IMR-90 (cell line): Measurements from ENCODE around the gene B4GALT1. TPM values are rescaled to one million over a fixed set of nuclear protein-coding genes. Genes with fewer than 3 reads are reported as not detected.

Source experiments
- ATAC-seq: fragments of 200-7000 bp; cut with Tn5 transposase; 2 replicates; pipeline ENCODE4 v1.9.1; 2020; ENCODE audit warnings: low read depth, mild to moderate bottlenecking, moderate library complexity
- BruUV-seq: library from RNA; stranded (reverse); fragments of 400-500 nt; replicated peaks from 2 replicates; lab custom pipeline; 2021; lab: Mats Ljungman, UMichigan
- CTCF ChIA-PET: fragments of 300-600 bp; formaldehyde crosslinking; extraction: SDS; loops from one replicate; lab custom pipeline; 2021; ENCODE audit warnings: antibody characterized with exemption; lab: Yijun Ruan, JAX
- POLR2A ChIA-PET: fragments of 300-600 bp; sonication (Branson Sonifier 250); formaldehyde crosslinking; loops from one replicate; lab custom pipeline; 2022; ENCODE audit warnings: antibody characterized with exemption; ENCODE audit not compliant: unreplicated experiment; lab: Charles Lee
- DNase-seq: peaks from one replicate; pipeline ENCODE4 v3.0.0; 2013
- H2AFZ ChIP-seq: replicated peaks from 2 replicates; pipeline ENCODE3; 2013; ENCODE audit warnings: low read length, mild to moderate bottlenecking; ENCODE audit not compliant: poor library complexity
- H2AK5ac ChIP-seq: 2 replicates; pipeline ENCODE4 v1.6.1; 2013; ENCODE audit warnings: low read depth, low read length, inconsistent platforms
- H2AK9ac ChIP-seq: replicated peaks from 2 replicates; pipeline ENCODE3; 2013; ENCODE audit warnings: mild to moderate bottlenecking, low read depth, low read length, moderate library complexity; ENCODE audit not compliant: poor library complexity
- H2BK120ac ChIP-seq: 2 replicates; pipeline ENCODE4 v1.6.1; 2013; ENCODE audit warnings: low read depth, low read length, inconsistent platforms
- H2BK15ac ChIP-seq: 3 replicates; pipeline ENCODE4 v1.6.1; 2013; ENCODE audit warnings: low read depth, low read length, inconsistent platforms
- H2BK20ac ChIP-seq: 2 replicates; pipeline ENCODE4 v1.6.1; 2013; ENCODE audit warnings: low read depth, mild to moderate bottlenecking, inconsistent platforms, low read length, moderate library complexity
- H2BK5ac ChIP-seq: 2 replicates; pipeline ENCODE4 v1.6.1; 2013; ENCODE audit warnings: mild to moderate bottlenecking, low read depth, low read length, inconsistent platforms; ENCODE audit not compliant: poor library complexity, severe bottlenecking
- H3K14ac ChIP-seq: replicated peaks from 2 replicates; pipeline ENCODE4 v1.6.1; 2013; ENCODE audit warnings: low read depth, low read length, inconsistent platforms
- H3K18ac ChIP-seq: 2 replicates; pipeline ENCODE4 v1.6.1; 2013; ENCODE audit warnings: low read depth, low read length, control low read depth
- H3K23ac ChIP-seq: 2 replicates; pipeline ENCODE4 v1.6.1; 2013; ENCODE audit warnings: low read depth, low read length, inconsistent platforms
- H3K27ac ChIP-seq: 2 replicates; pipeline ENCODE4 v1.5.1; 2013; ENCODE audit warnings: mild to moderate bottlenecking, control low read depth, low read length; ENCODE audit not compliant: insufficient read depth
- H3K27me3 ChIP-seq: 2 replicates; pipeline ENCODE4 v1.6.1; 2013; ENCODE audit warnings: low read length; ENCODE audit not compliant: control insufficient read depth, insufficient read depth
- H3K36me3 ChIP-seq: 2 replicates; pipeline ENCODE4 v1.6.1; 2013; ENCODE audit warnings: low read length, mixed read lengths; ENCODE audit not compliant: control insufficient read depth, insufficient read depth
- H3K4ac ChIP-seq: 2 replicates; pipeline ENCODE4 v1.6.1; 2013; ENCODE audit warnings: low read depth, low read length, inconsistent platforms
- H3K4me1 ChIP-seq: 2 replicates; pipeline ENCODE4 v1.6.1; 2013; ENCODE audit warnings: low read length, mixed read lengths; ENCODE audit not compliant: control insufficient read depth, insufficient read depth
- H3K4me2 ChIP-seq: 2 replicates; pipeline ENCODE4 v1.6.1; 2013; ENCODE audit warnings: low read depth, mild to moderate bottlenecking, control low read depth, low read length, moderate library complexity
- H3K4me3 ChIP-seq: 2 replicates; pipeline ENCODE4 v1.5.1; 2013; ENCODE audit warnings: low read depth, mild to moderate bottlenecking, control low read depth, low read length, moderate library complexity; ENCODE audit not compliant: insufficient read depth
- H3K56ac ChIP-seq: 2 replicates; pipeline ENCODE4 v1.6.1; 2013; ENCODE audit warnings: low read length, inconsistent platforms; ENCODE audit not compliant: insufficient read depth; ENCODE audit errors: extremely low read depth
- H3K79me1 ChIP-seq, 2 experiments: 2 replicates each; pipeline ENCODE4 v1.6.1; 2013; ENCODE audit warnings: low read length in 2 of 2, inconsistent platforms in 1 of 2, low read depth in 1 of 2
- H3K9ac ChIP-seq: 2 replicates; pipeline ENCODE4 v1.6.1; 2013; ENCODE audit warnings: low read depth, low read length, control low read depth
- H3K9me1 ChIP-seq: 2 replicates; pipeline ENCODE4 v1.6.1; 2013; ENCODE audit warnings: low read length, inconsistent platforms; ENCODE audit not compliant: insufficient read depth
- H3K9me3 ChIP-seq: 2 replicates; pipeline ENCODE4 v1.6.1; 2013; ENCODE audit warnings: low read length; ENCODE audit not compliant: control insufficient read depth, insufficient read depth
- H4K20me1 ChIP-seq: 2 replicates; pipeline ENCODE4 v1.6.1; 2013; ENCODE audit warnings: low read length, inconsistent platforms; ENCODE audit not compliant: insufficient read depth
- H4K5ac ChIP-seq: 2 replicates; pipeline ENCODE4 v1.6.1; 2013; ENCODE audit warnings: mild to moderate bottlenecking, low read depth, low read length, control low read depth
- H4K8ac ChIP-seq, 2 experiments: 2 replicates each; pipeline ENCODE4 v1.6.1; 2013; ENCODE audit warnings: low read depth in 2 of 2, low read length in 2 of 2, control low read depth in 1 of 2, inconsistent platforms in 1 of 2
- H4K91ac ChIP-seq: 2 replicates; pipeline ENCODE4 v1.6.1; 2013; ENCODE audit warnings: low read depth, low read length, inconsistent platforms; ENCODE audit not compliant: insufficient read depth
- BHLHE40 ChIP-seq: fragments of 150-350 bp; IDR thresholded peaks from 2 replicates; pipeline ENCODE4 v1.6.1; 2016; ENCODE audit warnings: mild to moderate bottlenecking, low read depth, low read length
- CEBPB ChIP-seq: IDR thresholded peaks from 2 replicates; pipeline ENCODE4 v1.6.1; 2012; ENCODE audit warnings: low read depth, low read length, improper control_type of control experiment
- CHD1 ChIP-seq: IDR thresholded peaks from 2 replicates; pipeline ENCODE4 v1.6.1; 2012; ENCODE audit warnings: low read depth, low read length, improper control_type of control experiment
- CTCF ChIP-seq: conservative IDR thresholded peaks from 2 replicates; pipeline ENCODE4 v1.5.1; 2012; ENCODE audit warnings: mild to moderate bottlenecking, low read depth, low read length, improper control_type of control experiment
- ELK1 ChIP-seq: fragments of 150-350 bp; IDR thresholded peaks from 2 replicates; pipeline ENCODE4 v1.6.1; 2016; ENCODE audit warnings: low read depth, mild to moderate bottlenecking, low read length, moderate library complexity, borderline replicate concordance
- FOS ChIP-seq: fragments of 150-350 bp; IDR thresholded peaks from 2 replicates; pipeline ENCODE4 v1.6.1; 2016; ENCODE audit warnings: low read depth, low read length
- MAFK ChIP-seq: IDR thresholded peaks from 2 replicates; pipeline ENCODE4 v1.6.1; 2012; ENCODE audit warnings: low read depth, low read length, improper control_type of control experiment
- MAZ ChIP-seq: IDR thresholded peaks from 2 replicates; pipeline ENCODE4 v1.6.1; 2012; ENCODE audit warnings: low read depth, mild to moderate bottlenecking, low read length, improper control_type of control experiment, moderate library complexity, borderline replicate concordance
- MXI1 ChIP-seq: IDR thresholded peaks from 2 replicates; pipeline ENCODE4 v1.6.1; 2012; ENCODE audit warnings: low read depth, mild to moderate bottlenecking, low read length, moderate library complexity, borderline replicate concordance
- NFE2L2 ChIP-seq: fragments of 150-350 bp; IDR thresholded peaks from 2 replicates; pipeline ENCODE4 v1.6.1; 2016; ENCODE audit warnings: low read depth, mild to moderate bottlenecking, low read length
- POLR2A ChIP-seq: IDR thresholded peaks from 2 replicates; pipeline ENCODE4 v1.6.1; 2012; ENCODE audit warnings: mild to moderate bottlenecking, low read depth, low read length
- RAD21 ChIP-seq: IDR thresholded peaks from 2 replicates; pipeline ENCODE4 v1.6.1; 2012; ENCODE audit warnings: low read length, improper control_type of control experiment
- RCOR1 ChIP-seq: IDR thresholded peaks from 2 replicates; pipeline ENCODE4 v1.6.1; 2012; ENCODE audit warnings: mild to moderate bottlenecking, low read length, improper control_type of control experiment; ENCODE audit not compliant: insufficient replicate concordance
- RFX5 ChIP-seq: IDR thresholded peaks from 2 replicates; pipeline ENCODE4 v1.8.0; 2012; ENCODE audit warnings: low read depth, mild to moderate bottlenecking, low read length, moderate library complexity
- SMC3 ChIP-seq: fragments of 150-350 bp; IDR thresholded peaks from 2 replicates; pipeline ENCODE4 v1.6.1; 2016; ENCODE audit warnings: low read depth, mild to moderate bottlenecking, antibody characterized with exemption, low read length, moderate library complexity
- USF2 ChIP-seq: fragments of 150-350 bp; IDR thresholded peaks from 2 replicates; pipeline ENCODE4 v1.6.1; 2017; ENCODE audit warnings: mild to moderate bottlenecking, antibody characterized with exemption, low read length, low read depth
- WGBS, 2 experiments: methylation state at CpG; one replicate each; pipeline versions ENCODE4 v1.1.5 to v1.1.7; 2013; ENCODE audit warnings: missing lambda C conversion rate in 2 of 2; ENCODE audit not compliant: insufficient read length in 1 of 2; ENCODE audit errors: extremely low coverage in 2 of 2; 5-methylcytosine and 5-hydroxymethylcytosine counted together
- dilution Hi-C: fragments of 300-500 bp; cut with HindIII; formaldehyde crosslinking; loops from one replicate; pipeline ENCODE4 v1.14.3; 2018; ENCODE audit warnings: low sequenced_read_pairs; ENCODE audit not compliant: unreplicated experiment
- in situ Hi-C: fragments of 300-500 bp; cut with MboI; formaldehyde crosslinking; loops from 3 replicates; pipeline ENCODE4 v1.14.3; 2019; ENCODE audit warnings: low sequenced_read_pairs, inconsistent platforms, mixed read lengths
- intact Hi-C: fragments of 100-400 bp; cut with micrococcal nuclease; formaldehyde crosslinking; loops from 2 replicates; pipeline ENCODE4 v1.10.0; 2022
- polyA plus RNA-seq, 3 experiments: library from polyadenylated mRNA; depleted of rRNA; stranded (reverse); fragments of >200 nt; gene quantifications; 2 replicates each; pipeline ENCODE4 v1.2.3, GENCODE V29; 2012; ENCODE audit warnings: low replicate concordance in 1 of 3
- total RNA-seq: library from RNA; depleted of rRNA; stranded (reverse); fragments of >200 nt; gene quantifications from 2 replicates; pipeline ENCODE4 v1.2.3, GENCODE V29; 2012

The B4GALT1 gene
- total and polyA plus RNA-seq, 2 of the 4 experiments (the other 2 are of a cell fraction), result 8.8 to 37.8 TPM

GRCh38 chr9:33128570-33128969 lies 38.6 kb downstream of the B4GALT1 start:
- no peak overlapping the region for H3K18ac ChIP-seq
- H3K23ac ChIP-seq, result no peak overlapping the region
- dilution Hi-C loops, result no loop called here
- H3K9me1 ChIP-seq, result peaks cover 31% of the 10 kb centered on the region
- ATAC-seq (no peak), DNase-seq (no peak)
- H4K91ac ChIP-seq, result no peak overlapping the region
- intact Hi-C loops, result no loop called here
- no peaks in the 10 kb centered on the region for H3K27me3 ChIP-seq
- H3K4me1 ChIP-seq, result peaks cover 15% of the 10 kb centered on the region
- peaks cover 38% of the 10 kb centered on the region for H3K36me3 ChIP-seq
- no peak overlapping the region for H3K4me3 ChIP-seq
- H3K4ac ChIP-seq, result no peak overlapping the region
- in situ Hi-C loops, result no loop called here
- WGBS, 2 experiments, result no CpG with 5 or more reads among the region's 4 CpGs
- H2AK9ac ChIP-seq, result no peak overlapping the region
- H2BK120ac ChIP-seq, result no peak overlapping the region
- no peaks in the 10 kb centered on the region for H3K9me3 ChIP-seq
- peaks cover 49 to 77% of the 10 kb centered on the region in 2 experiments for H3K79me1 ChIP-seq
- no peak overlapping the region for H4K5ac ChIP-seq
- no peak overlapping the region for H3K27ac ChIP-seq
- ChIA-PET CTCF (interaction anchor here (0.6 kb wide), 1 partner anchor 668 kb away, joined by 4 read pairs; no protein-coding TSS in a partner anchor), POLR2A (no interaction called here)
- H2BK15ac ChIP-seq, result no peak overlapping the region
- no peak overlapping the region for H3K14ac ChIP-seq
- H2AFZ ChIP-seq, result no peak overlapping the region
- no peak overlapping the region for H3K4me2 ChIP-seq
- TF ChIP-seq RAD21, result no peak
- TF ChIP-seq RFX5, result no peak
- TF ChIP-seq BHLHE40, result no peak
- TF ChIP-seq CTCF, result no peak
- no peak for TF ChIP-seq MAFK
- no peak for TF ChIP-seq ELK1
- TF ChIP-seq MXI1, result no peak
- TF ChIP-seq NFE2L2, result no peak
- no peak for TF ChIP-seq POLR2A
- no peak for TF ChIP-seq RCOR1
- TF ChIP-seq CEBPB, result no peak
- no peak for TF ChIP-seq FOS
- TF ChIP-seq MAZ, result no peak
- TF ChIP-seq USF2, result no peak
- TF ChIP-seq SMC3, result no peak
- TF ChIP-seq CHD1, result no peak
- no peak overlapping the region for H3K9ac ChIP-seq
- H4K20me1 ChIP-seq, result peaks cover 7% of the 10 kb centered on the region; the same call in 1 of the 2 replicates
- H2BK5ac ChIP-seq, result no peak overlapping the region
- no peak overlapping the region for H2AK5ac ChIP-seq
- H4K8ac ChIP-seq, result no peak overlapping the region
- no peak overlapping the region for H3K56ac ChIP-seq
- H2BK20ac ChIP-seq, result no peak overlapping the region
- BruUV-seq, result no TSS peak
